GM21717 (cell line): ENCODE data around the gene CTNS.

Experiments
- ATAC-seq: cut with Tn5 transposase; IDR thresholded peaks from one replicate; pipeline ENCODE4 v1.9.1; 2021; ENCODE audit warnings: mild to moderate bottlenecking, moderate library complexity; ENCODE audit not compliant: unreplicated experiment

The CTNS gene

DNA sequence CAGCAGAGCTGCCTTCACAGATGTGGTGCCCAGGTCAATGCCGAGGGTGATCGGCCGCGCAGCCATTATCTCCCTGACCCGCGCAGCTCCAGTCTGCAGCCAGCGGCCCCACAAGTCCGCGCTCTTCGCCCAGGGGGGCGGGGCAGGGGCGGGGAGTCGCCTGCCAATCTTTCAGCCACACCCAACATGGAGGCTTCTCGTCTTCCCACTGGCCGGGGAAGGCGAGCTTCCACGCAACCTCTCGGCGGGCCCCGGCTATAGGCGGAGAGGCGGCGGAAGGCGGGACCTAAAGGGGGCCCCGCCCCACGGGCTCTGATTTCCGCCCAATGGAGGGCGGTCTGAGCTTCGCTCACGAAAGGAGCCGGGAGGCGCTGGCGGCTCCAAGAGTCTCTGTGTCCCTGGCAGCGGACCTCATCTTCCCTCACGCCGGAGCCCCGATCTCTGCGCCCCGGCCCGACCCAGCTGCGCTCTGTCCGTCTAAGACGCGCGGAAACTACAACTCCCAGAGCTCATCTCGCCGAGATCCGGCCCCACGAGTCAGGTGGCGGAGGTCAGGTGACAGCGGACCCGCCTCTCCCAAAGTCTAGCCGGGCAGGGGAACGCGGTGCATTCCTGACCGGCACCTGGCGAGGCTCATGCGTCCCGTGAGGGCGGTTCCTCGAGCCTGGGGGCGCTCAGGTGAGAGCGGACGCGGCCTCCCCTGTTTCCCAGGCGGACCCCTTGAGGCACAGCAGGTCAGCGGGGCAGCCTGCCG lies at the start of gene CTNS, which contains the start of gene SHPK:
TSS of gene CTNS (plus strand) at position 607 of the 754 bp plus-strand sequence. CDS start 3,447 bp downstream, outside the sequence.
TSS of gene SHPK (minus strand) at position 97 of the 754 bp plus-strand sequence. CDS start at position 66, 31 bp downstream.
- ATAC-seq, result peak; percentile 92

DNA sequence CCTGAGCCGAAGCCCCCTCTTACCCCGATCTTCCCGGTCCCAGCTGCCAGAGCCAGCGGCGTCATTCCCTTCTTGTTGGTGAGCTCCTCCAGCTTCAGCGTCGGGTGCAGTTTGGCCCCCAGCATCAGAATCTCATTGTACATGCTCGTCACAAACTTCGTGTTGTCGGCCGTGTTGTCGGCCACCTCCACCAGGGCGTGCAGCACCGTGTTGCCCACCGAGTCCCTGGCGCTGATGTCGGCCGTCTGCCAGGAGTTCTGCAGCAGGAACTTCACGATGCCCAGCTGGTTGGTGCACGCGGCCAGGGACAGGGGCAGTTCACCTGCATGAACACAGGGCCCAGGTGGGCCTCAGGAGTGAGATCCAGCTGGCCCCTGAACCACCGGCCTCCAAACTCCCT lies 46.8 kb upstream of the CTNS start:
- no peak for ATAC-seq

DNA sequence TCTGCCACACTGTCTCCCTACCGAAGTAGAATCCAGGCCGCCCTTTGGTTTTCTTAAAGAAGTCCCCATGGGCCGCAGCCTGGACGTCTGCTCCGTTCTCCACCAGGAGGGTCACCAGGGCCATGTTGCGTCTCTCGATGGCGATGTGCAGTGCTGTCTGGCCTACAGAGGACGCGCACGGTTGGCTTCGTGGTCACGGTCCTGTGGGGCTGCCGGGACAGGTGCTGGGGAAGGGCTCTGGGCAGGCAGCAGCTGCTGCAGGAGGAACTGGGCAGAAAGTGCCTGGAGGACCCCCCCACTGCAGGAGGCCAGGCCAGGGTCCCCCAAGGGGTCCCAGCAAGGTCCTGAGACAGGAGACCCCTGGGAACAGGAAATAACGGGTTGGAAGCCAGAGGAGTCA lies 46.3 kb upstream of the CTNS start:
- no peak for ATAC-seq

DNA sequence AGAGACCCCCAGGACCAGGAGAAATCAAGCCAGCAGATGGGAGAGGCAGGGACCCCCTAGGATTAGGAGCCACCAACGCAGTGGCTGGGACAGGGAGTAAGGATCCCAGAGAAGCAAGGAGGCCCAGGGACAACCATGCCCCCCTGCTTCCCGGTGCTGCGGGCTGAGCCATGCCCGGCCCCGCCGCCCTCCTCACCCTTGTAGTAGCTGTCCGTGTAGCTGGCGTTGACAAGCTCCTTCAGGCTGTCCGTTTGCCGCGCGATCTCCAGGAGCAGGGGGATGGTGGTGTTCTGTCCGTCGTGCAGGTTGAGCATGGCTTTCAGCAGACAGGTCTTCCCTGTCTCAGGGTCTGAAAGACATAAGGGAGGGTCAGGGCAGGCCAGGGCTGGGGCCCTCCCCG lies 45.8 kb upstream of the CTNS start:
- ATAC-seq, result no peak

DNA sequence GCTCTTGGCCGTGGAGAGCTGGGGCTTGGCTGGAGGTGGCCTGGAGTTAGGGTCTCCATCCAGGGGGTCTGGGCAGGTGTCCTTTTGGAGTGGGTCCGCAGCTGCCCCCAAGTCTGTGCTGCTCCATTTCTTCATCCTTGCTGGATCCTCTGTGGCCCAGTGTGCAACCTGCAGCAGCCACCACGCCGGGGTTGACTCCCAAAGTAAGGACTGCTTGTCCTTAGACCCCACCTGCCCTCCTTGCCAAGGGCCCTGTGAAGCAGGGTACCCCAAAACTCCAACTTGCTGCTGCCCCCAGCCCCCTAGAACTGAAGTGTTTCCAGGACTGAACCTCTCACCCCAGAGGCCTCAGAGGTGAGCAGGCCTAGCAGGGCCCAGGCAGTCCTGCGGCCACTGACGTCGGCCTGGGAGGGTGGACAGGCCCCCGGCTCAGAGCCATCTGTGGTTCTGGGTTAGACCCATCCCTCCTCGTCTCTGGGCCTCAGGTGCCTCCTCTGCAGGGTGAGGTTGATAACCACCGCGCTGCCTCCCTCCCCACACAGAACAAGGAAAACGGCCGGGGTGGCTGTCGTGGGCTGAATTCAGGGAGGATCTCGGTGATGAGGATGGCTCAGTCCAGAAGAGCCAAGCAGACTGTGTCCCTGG lies 44.2 kb upstream of the CTNS start:
- no peak for ATAC-seq

DNA sequence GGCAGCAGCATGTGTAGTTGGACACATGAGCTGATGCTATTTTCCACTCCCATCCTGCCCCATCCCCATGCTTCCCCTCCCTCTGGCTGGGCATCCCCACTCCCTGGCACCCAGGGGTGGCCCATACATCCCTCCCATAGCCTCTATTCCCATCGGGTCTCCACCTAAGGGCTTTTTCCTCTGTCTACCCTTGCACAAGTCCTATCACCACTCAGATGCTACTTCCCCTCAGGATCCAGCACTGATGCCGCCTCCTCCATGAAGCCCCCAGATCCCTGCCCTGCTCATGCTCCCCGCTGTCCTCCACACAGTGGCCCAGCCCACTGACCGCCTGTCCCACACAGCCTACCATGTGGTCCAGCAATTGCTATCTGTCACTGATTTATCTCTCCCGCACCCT lies 43.2 kb upstream of the CTNS start:
- no peak for ATAC-seq

DNA sequence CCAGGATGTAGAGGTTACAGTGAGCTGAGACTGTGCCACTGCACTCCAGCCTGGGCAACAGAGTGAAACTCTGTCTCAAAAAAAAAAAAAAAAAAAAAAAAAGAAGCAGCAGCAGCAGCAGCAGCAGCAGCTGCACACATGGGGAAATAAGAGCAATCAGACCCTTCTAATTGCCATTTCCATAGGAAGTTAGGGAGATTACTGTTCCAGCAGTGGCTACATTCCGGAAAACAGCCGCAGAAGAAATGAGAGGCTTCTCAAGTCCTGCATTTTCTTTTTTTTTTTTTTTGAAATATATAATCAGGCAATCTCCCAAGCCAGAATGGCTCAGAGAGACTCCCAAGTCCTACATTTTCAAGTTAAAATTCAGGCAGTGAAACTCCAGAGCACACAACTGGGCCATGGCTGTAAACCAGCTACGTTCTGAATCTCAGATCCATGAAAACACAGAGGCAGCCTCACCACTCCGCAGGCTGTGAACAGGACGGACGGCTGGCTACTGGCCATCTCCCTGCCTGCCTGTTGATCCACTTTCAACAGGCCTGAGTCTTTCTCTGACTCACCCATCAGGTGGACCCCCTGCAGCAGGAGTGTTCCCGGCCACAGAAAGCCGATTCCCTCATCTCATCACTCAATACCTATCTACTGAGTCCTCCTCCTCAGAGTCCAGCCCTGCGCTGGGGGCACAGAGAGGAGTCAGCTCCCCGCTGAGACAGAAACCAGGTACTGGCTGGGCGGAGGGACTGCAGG lies 42.3 kb upstream of the CTNS start:
- ATAC-seq, result no peak

DNA sequence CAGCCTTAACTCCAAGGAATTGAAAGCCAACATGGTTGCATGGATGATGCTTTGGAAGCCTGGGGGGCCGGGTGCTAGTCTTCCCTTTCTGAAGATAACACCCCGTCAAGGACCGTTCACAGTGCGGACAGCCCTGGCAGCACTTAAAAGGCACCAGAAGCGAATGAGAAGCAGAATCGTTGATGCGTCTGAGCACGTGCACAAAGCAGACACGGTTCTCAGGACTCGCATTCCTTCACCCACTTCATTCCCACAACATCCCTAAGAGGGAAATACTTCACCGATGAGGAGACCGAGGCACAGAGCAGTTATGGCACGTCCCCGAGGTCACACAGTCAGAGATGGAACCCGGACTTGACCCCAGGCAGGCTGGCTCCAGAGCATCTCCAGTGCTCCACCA lies 41.6 kb upstream of the CTNS start:
- ATAC-seq, result no peak

DNA sequence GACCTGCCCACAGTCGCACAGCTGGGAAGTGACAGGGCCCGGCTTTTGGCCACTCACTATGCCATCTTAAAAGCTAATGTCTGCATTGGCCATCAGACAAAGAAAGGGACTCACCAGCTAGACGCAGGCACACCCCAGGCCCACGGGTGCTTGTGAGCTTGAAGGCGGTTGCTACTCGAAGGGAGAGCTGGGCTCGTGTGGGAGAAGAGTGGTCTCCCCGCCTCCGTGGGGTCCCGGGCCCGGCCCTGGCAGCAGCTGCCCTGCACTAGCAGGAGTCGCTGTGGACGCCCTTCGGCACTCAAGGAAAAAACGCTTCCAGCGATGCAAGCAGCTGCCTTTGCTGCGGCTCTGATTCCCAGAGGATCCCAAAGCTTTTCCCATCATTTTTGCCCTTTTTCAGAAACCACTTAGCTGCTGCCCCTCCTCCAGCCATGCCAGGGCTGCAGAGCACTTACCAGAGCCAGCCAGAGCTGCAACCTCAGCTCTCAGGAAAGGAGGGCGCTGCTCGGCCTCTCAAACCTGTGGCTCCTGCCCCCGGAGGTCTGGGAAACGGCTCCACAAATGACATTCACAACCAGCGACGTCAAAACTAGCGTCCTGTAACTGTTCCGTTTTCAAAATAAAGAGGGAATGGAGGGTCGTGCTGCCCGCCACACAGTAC lies 39.6 kb upstream of the CTNS start:
- no peak for ATAC-seq

DNA sequence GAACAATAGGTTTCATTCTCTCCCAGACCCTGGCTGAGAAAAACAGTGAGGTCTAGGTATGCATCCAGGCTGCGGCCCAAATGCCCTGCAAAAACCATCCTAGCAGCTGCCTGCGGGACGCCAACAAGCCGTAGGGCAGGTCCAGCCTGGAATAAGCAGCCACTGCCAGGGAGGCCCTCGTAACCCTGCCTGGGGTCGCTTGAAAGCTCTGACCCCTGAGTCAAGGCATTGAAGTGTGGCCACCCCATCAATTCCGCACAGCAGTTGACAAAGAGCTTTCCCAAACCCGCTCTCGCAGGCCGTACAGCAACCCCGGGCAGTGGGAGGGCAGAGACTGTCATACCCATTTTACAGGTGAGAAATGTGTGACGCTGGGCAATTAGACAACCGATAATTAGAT lies 38.5 kb upstream of the CTNS start:
- no peak for ATAC-seq

DNA sequence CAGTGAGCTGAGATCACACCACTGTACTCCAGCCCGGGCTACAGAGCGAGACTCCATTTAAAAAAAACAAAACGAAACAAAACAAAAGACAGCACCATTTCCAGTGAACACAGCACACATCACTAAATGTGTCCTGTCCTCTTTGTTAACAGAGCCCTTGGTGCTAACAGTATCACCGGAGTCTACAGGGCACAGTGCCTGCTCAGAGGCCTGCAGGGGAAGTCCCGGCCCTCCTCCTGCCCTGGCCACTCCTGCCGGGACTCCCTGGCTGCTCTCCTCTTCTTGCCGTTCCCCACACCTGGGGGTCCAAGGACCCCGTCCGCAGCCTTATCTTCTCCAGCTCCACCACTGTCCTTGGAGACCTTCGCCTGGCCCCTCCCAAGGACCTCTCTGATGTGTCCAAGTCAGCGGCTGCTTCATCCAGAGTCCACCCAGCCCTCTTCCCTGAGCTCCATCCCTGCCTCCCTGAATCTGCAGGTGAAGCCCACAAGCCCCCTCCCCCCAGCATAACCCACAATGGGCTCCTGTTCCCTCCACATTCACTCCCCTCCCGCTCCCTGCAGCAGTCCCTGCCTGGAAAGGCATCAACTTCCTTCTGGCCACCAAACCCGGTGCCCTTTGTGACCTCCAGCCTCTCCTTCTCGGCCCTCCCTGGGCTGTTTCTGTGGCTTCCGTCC lies 35.9 kb upstream of the CTNS start:
- ATAC-seq, result no peak

DNA sequence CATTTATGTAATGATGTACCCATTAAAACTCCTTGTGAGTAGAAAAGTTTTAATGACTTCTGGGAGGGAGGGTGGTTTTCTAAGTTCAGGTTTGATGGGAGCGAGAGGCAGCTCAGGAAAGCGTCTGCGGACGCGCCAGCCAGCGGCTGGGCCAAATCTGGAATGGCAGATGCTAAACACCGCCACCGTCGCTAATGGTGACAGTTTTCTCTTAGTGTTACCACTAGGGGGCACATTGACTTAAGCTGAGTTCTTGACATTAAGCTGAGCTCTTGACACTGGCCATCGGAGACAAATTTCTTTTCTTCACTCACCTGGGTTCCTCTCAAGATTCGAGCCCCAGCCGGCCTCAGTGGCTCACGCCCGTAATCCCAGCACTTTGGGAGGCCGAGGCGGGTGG lies 34.1 kb upstream of the CTNS start:
- no peak for ATAC-seq

DNA sequence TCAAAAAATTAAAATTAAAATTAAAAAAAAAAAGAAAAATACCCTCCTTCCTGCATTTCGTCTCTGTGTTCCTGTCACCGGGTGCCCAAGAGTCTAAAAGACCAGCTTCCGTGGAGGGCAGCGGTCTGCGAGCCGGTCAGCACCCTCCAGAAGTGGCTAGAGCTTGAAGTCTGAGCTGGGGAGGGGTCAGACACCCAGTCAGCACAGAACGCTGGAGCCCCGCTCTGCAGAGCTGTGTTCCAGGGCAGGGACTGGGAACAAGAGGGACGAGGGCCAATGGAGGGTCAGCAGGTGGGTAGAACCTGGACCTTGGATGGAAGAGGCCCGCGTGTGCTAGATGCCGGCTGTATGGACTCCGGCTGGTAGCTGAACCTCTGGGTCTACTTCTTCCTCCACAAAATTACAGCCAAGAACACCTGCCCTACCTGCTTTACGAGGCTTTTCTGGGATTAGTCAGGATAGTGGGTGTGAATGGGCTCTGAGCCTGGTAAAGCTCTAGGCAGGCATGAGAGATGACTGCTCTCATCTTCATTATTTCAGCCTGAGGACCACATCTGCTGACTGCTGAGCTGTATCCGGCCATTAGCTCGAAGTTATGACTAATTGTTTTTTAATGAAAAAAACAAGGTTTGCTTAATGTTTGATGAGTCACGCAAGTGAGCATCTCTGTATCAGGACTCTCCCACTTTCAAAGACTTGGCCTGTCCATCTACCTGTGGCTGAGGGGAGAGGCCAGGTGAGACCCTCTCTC lies 33.3 kb upstream of the CTNS start:
- ATAC-seq, result no peak

DNA sequence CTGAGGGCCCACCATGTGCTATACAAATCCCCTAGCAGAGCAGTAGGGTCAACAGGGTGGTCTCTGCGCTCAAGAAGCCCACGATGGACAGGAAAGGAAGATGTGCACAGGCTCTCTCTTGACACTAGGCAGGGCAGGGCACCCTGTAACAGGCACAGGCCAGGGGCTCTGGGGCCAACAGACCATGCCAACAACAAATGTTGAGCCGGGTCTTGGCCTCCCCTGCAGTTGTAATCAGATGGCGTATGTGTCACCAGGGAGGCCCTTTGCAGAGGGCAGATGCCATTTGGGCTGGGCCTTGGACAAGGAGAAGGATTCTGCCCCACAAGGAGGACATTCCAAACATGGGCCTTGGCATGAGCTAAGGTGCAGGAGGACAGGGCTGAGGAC lies 32.7 kb upstream of the CTNS start:
- no peak for ATAC-seq

DNA sequence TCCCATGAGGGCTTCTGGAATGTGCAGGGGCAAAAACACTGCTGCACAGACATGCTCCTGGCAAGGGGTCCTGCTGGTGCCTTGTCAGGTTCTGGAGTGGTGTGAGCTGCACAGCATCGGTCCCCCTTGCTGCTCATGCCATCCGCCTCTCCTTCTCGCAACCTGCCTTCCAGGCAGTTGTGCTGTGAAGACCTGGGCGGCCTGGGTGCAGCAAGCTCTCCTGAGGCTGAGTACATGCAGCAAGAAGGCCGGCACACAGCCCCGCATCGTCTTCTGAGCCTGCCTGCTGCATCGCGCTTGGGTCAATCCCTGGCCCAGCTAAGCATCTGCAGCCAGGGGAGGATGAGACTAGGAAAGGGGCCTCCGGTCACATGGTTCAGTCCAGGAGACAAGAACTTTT lies 26.9 kb upstream of the CTNS start:
- ATAC-seq, result no peak

DNA sequence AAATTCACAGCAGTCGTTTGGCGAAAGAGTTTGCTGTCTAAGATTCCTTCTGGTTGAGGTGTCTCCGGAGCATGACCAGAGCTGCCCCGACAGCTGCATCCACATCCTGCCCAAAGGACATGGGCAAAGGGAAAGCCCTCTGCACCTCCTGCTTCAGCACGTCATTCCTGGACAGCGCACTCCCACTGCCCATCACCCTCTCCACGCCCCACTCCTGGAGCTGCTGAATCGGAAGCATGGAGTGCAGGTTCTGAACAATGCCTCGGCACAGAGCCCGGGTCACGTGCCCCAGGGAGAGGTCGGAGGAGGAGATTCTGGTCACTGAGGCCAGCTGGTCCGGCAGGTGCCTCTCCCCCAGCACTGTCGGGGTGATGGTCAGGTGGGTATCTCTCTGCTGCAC lies 26.0 kb upstream of the CTNS start:
- ATAC-seq, result no peak

DNA sequence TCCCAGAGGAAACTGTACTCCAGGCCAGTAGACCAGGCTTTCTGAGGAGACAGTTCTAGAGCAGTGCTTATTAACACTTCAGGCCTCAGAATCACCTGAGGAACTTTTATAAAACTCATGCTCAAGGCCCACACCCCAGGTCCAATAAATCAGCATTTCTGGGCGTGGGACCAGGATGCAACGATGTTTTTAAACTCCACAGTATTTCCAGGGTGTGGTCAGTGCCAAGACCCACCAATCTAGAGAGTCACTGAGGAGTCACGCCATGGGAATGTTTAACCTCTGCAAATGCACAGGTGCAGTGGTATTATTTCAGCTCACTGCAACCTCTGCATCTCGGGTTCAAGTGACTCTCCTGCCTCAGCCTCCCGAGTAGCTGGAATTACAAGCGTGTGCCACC lies 23.4 kb upstream of the CTNS start:
- ATAC-seq, result no peak

DNA sequence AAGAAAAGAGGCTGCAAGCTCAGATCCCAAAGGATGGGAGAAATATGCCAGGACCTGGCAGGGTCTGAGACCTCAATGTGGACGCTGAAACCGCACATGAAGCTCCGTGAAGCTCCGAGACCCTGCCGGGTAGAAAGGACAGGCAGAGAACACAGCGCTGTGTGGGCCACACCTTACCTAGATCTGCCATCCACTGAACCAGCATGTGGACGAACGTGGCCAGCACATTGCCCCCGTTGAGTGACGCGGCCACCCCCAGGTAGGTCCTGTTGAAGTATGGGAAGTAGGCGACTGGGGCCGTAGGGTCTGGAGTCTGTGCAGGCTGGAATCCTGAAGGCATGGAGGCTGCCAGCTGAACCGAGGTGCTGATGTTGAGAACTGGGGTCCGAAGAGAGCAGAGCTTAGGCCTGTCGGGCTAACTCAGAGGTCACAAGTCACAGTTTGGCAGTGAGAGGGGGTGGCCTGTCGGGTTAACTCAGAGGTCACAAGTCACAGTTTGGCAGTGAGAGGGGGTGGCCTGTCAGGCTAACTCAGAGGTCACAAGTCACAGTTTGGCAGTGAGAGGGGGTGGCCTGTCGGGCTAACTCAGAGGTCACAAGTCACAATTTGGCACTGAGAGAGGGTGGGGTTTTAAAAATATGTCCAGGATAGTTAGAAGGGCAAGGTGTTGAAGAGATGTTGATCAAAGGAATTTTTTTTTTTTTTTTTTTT lies 21.2 kb upstream of the CTNS start:
- ATAC-seq, result no peak

DNA sequence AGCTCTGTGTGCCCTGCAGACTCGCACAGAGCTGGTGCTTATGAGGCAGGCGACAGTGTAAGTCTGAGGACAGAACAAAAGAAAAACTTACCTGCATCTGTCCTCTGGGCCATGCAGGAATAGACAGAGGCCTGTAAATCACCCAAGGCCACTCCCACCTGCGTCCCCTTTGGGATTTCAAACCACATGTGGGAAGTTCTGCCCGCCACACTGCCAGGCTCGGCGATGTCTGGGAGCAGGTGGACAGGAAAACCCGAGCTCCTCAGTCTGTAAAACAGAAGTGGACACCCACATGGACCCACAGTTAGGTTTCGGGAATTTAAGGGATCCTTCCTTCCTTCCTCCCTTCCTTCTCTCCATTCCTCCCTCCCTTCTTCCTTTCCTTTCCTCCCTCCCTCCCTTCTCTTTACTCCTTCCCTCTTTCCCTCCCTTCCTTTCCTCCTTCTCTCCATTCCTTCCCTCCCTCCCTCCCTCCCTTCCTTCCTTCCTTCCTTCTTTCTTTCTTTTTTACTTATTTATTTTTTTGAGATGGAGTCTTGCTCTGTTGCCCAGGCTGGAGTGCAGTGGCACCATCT lies 15.3 kb upstream of the CTNS start:
- ATAC-seq, result no peak
